Keratinocyte (primary cell): ENCODE measurements around the gene GPR65. TPM values are rescaled to one million over a fixed set of nuclear protein-coding genes. Genes with fewer than 3 reads are reported as not detected.
A peak's percentile ranks its signal among the peaks of the same experiment; 100 is the strongest.

ENCODE experiments used
- DNase-seq: peaks from one replicate; pipeline ENCODE4 v3.0.0-alpha.2; 2011; ENCODE audit warnings: low read depth, missing footprints, low spot score
- FAIRE-seq: peaks from 2 replicates; lab custom pipeline; 2011; peaks lifted over from hg19 to GRCh38; lab: Jason Lieb, UNC
- H2AFZ ChIP-seq: 2 replicates; pipeline ENCODE4 v1.6.0; 2012; ENCODE audit warnings: low read length, control low read depth, inconsistent platforms; ENCODE audit not compliant: control insufficient read depth
- H3K27ac ChIP-seq: 2 replicates; pipeline ENCODE4 v1.5.1; 2011; ENCODE audit warnings: low read length; ENCODE audit not compliant: control insufficient read depth, insufficient read depth
- H3K27me3 ChIP-seq: 3 replicates; pipeline ENCODE4 v1.6.0; 2011; ENCODE audit warnings: low read length; ENCODE audit not compliant: control insufficient read depth, insufficient read depth; ENCODE audit errors: extremely low read depth
- H3K36me3 ChIP-seq, 2 experiments: 2 replicates in 1 of 2; 3 replicates in 1 of 2; pipeline ENCODE4 v1.5.1; 2011; ENCODE audit warnings: low read length in 2 of 2, mild to moderate bottlenecking in 1 of 2; ENCODE audit not compliant: control insufficient read depth in 2 of 2, insufficient read depth in 2 of 2; ENCODE audit errors: extremely low read depth in 1 of 2
- H3K4me1 ChIP-seq: 3 replicates; pipeline ENCODE4 v1.5.1; 2011; ENCODE audit warnings: low read length; ENCODE audit not compliant: control insufficient read depth, insufficient read depth; ENCODE audit errors: extremely low read depth
- H3K4me2 ChIP-seq: 3 replicates; pipeline ENCODE4 v1.6.0; 2011; ENCODE audit warnings: low read depth, low read length; ENCODE audit not compliant: control insufficient read depth, insufficient read depth; ENCODE audit errors: extremely low read depth
- H3K4me3 ChIP-seq, 3 experiments: fragments of 200-600 bp in 1 of 3; sonication (generic) in 1 of 3; 2 replicates in 2 of 3; 3 replicates in 1 of 3; pipeline ENCODE4 v1.5.1; 2011 to 2016; ENCODE audit warnings: low read length in 3 of 3, mild to moderate bottlenecking in 3 of 3, control low read depth in 2 of 3, inconsistent platforms in 1 of 3, low read depth in 1 of 3, mixed read lengths in 1 of 3, mixed run types in 1 of 3, moderate library complexity in 1 of 3; ENCODE audit not compliant: control insufficient read depth in 2 of 3, insufficient read depth in 2 of 3; ENCODE audit errors: extremely low read depth in 1 of 3
- H3K79me2 ChIP-seq: 2 replicates; pipeline ENCODE4 v1.6.0; 2012; ENCODE audit warnings: low read length; ENCODE audit not compliant: control insufficient read depth, insufficient read depth
- H3K9ac ChIP-seq: 3 replicates; pipeline ENCODE4 v1.6.0; 2011; ENCODE audit warnings: low read length; ENCODE audit not compliant: control insufficient read depth, insufficient read depth; ENCODE audit errors: extremely low read depth
- H3K9me1 ChIP-seq: 3 replicates; pipeline ENCODE4 v1.6.0; 2011; ENCODE audit warnings: low read length; ENCODE audit not compliant: control insufficient read depth, insufficient read depth; ENCODE audit errors: extremely low read depth
- H3K9me3 ChIP-seq: 2 replicates; pipeline ENCODE4 v1.5.1; 2012; ENCODE audit warnings: low read depth, low read length; ENCODE audit not compliant: control insufficient read depth
- H4K20me1 ChIP-seq: 3 replicates; pipeline ENCODE4 v1.6.0; 2011; ENCODE audit warnings: low read length; ENCODE audit not compliant: control insufficient read depth, insufficient read depth; ENCODE audit errors: extremely low read depth
- CTCF ChIP-seq, 3 experiments: IDR thresholded peaks in 1 of 3; conservative IDR thresholded peaks in 1 of 3; optimal IDR thresholded peaks in 1 of 3; 2 replicates in 2 of 3; 3 replicates in 1 of 3; pipeline versions ENCODE3 to v1.5.1; 2011; ENCODE audit warnings: low read length in 3 of 3, mild to moderate bottlenecking in 3 of 3, moderate library complexity in 2 of 3, control low read depth in 1 of 3, inconsistent platforms in 1 of 3; ENCODE audit not compliant: insufficient read depth in 2 of 3; ENCODE audit errors: extremely low read depth in 1 of 3
- EZH2 ChIP-seq: IDR thresholded peaks from one replicate; pipeline ENCODE4 v1.6.1; 2012; ENCODE audit warnings: inconsistent platforms, mild to moderate bottlenecking, low read length, moderate library complexity
- dilution Hi-C: fragments of 300-500 bp; cut with MboI; formaldehyde crosslinking; loops from one replicate; pipeline ENCODE4 v1.7.0; 2020; ENCODE audit warnings: low sequenced_read_pairs; ENCODE audit not compliant: extremely low pct_ligation_motif_present
- polyA plus RNA-seq, 5 experiments: library from polyadenylated mRNA; depleted of rRNA in 3 of 5; stranded (reverse) in 3 of 5; stranded (forward) in 1 of 5; unstranded in 1 of 5; fragments of >200 nt; gene quantifications; 1 replicate in 1 of 5; 2 replicates in 3 of 5; 3 replicates in 1 of 5; pipeline versions ENCODE4 v1.2.1 to v1.2.3, GENCODE V29; 2011 to 2012; ENCODE audit warnings: missing spikeins in 2 of 5, low read depth in 1 of 5, low replicate concordance in 1 of 5

GPR65 gene
- polyA plus RNA-seq, 1 donor (not counting 4 experiments of a cell fraction or from before 2014, with no cell fraction given) = not detected

- H3K27ac ChIP-seq = no peak overlapping the region
- H3K9me1 ChIP-seq = no peaks in the 10 kb centered on the region
- H3K9ac ChIP-seq = no peak overlapping the region
- H3K4me2 ChIP-seq = no peak overlapping the region
- dilution Hi-C loops = no loop called here
- H3K27me3 ChIP-seq = no peaks in the 10 kb centered on the region
- TF ChIP-seq CTCF (optimal IDR thresholded peaks at IDR 0.05 in 1 of 3, IDR thresholded peaks at IDR 0.05 in 1 of 3, conservative IDR thresholded peaks at IDR 0.05 in 1 of 3; ENCODE audit: extremely low read depth in 1 of 3, insufficient read depth in 2 of 3, low read length in 3 of 3) (peak; percentile 71 to 95 (median 83)), EZH2 (no peak)
- H3K4me1 ChIP-seq = no peaks in the 10 kb centered on the region
- no peaks in the 10 kb centered on the region for H3K36me3 ChIP-seq
- H3K79me2 ChIP-seq = no peaks in the 10 kb centered on the region
- FAIRE-seq = peak; percentile 44
- no peaks in the 10 kb centered on the region for H4K20me1 ChIP-seq
- DNase-seq = no peak
- no peak overlapping the region for H3K4me3 ChIP-seq
- H2AFZ ChIP-seq = no peak overlapping the region
- H3K9me3 ChIP-seq = no peaks in the 10 kb centered on the region
Measured at GRCh38 chr14:88013750-88014349, 8.9 kb downstream of the GPR65 start.

- Histone ChIP-seq H2AFZ (no peak overlapping the region), H4K20me1 (no peaks in the 10 kb centered on the region), H3K27ac (no peak overlapping the region), H3K4me2 (no peak overlapping the region), H3K36me3 (no peaks in the 10 kb centered on the region), H3K9me3 (no peaks in the 10 kb centered on the region), H3K27me3 (no peaks in the 10 kb centered on the region), H3K79me2 (no peaks in the 10 kb centered on the region), H3K4me3 (no peak overlapping the region), H3K4me1 (no peaks in the 10 kb centered on the region), H3K9ac (no peak overlapping the region), H3K9me1 (no peaks in the 10 kb centered on the region)
- TF ChIP-seq EZH2 (no peak), CTCF (optimal IDR thresholded peaks at IDR 0.05 in 1 of 3, IDR thresholded peaks at IDR 0.05 in 1 of 3, conservative IDR thresholded peaks at IDR 0.05 in 1 of 3; ENCODE audit: extremely low read depth in 1 of 3, insufficient read depth in 2 of 3, low read length in 3 of 3) (no peak)
- DNase-seq = no peak
- FAIRE-seq = no peak
- dilution Hi-C loops = no loop called here
Measured at GRCh38 chr14:88016768-88017167, 11.8 kb downstream of the GPR65 start.
